HG03045 (cell line): ENCODE data around the gene TAF3.

Experiments used
- ATAC-seq: cut with Tn5 transposase; IDR thresholded peaks from one replicate; pipeline ENCODE4 v1.9.1; 2021; ENCODE audit warnings: mild to moderate bottlenecking, moderate library complexity; ENCODE audit not compliant: unreplicated experiment

TAF3 gene

GRCh38 chr10:8043569-8044306 is 225.4 kb downstream of the TAF3 start:
- no peak for ATAC-seq

DNA sequence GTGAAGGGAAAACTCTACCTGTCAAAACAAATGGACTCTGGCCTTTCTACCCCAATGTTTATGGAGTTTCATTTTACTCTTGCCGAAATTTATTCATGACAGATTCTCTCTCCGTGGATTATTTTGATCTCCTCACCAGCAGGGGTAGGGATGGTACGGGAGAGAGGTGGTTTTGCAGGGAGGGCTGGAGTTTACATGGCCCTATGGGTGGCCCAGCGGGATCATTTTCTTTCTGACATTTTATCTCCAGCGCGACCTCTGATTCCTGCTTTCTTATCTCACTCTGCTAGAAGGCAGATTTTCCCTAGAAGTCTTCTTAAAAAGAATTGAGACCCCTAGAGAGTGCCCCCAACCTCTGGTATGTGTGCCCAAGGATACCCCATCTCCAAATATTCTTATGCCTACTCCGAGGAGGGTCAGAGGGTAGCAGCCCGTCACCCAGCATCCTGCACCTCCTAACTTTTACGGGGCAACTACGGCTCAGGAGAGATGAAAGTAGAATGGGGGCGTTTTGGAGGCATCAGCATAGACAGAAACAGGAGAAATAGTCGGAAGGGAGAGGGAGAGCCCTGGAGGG is 226.1 kb downstream of the TAF3 start:
- no peak for ATAC-seq

- ATAC-seq, result no peak
Observed at GRCh38 chr10:8044908-8045725, 226.8 kb downstream of the TAF3 start.

DNA sequence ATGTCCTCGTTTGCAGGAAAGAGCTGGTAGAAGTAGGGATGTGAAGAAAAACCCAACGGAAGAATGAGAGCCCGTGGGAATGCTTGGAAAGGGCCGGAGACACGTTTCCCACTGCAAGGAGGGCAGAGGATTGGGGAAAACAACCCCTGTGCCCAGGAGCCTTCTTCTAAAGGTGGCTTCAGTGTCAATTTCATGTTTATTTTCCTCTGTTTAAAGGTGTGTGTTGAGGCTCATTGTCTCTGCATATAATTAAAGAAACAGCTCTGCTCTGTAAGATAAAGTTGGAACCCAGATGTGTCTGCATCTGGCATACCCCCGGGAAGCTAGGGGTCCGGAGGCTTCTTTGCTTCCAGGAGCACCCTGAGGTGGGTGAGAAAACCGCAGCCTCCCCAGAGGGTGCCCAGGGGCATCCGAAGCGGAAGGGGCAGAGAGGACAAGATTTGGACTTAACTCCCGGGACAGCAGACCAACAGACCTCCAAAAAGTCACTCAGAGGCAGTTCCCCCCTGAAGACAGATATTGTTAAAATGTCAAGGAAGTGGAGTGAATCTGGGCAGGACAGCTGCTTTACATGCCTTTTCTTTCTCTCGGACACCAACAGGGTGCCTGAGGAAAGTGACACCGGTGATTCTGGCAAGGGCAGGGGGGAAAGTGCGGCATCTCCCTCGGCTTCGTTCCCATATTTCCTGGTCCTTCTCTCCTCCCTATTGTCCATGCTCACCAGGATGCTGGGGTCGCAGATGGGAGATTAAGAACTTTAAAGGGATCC is 227.6 kb downstream of the TAF3 start:
- no peak for ATAC-seq

GRCh38 chr10:8047452-8048280 is 229.4 kb downstream of the TAF3 start:
- no peak for ATAC-seq

- no peak for ATAC-seq
Observed at GRCh38 chr10:8048281-8049008, 230.1 kb downstream of the TAF3 start.

DNA sequence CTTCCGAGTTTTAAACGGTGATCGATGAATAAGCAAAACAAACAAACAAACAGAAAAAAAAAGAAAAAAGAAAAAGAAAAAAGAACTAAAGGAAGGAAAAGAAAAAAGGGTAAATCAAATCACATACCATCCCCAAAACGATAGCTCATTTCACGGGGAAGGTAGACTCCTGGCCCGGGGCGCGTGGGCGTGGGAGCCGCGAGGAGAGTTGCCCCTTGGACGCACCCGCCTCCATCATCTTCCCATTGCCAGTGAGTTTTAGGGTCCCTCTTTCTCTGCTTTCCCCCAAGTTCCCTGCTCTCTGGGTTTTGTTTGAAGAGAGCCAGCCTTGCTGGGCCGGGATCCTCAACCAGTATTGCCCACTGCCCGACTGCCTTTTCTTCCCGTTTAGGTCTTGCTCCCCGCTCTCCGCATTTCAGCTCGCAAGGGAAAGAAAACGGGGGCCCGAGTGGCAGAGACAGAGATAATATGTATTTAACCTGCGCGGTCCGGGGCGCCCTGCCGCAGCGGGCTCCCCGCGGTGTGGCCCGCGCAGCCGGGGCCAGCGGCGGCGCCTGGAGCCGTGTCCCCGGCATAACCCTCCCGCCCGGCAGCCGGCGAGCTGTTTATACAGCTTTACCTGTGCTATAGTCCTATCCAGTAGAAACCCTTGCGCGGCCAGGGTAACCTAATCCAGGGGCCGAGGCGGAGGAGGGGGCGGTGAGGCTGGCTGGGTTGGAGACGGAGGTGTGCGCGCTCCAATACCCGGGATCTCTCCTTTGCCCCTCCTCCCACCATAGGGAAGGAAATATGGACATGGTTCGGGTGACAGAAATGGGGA is 230.9 kb downstream of the TAF3 start:
- no peak for ATAC-seq

DNA sequence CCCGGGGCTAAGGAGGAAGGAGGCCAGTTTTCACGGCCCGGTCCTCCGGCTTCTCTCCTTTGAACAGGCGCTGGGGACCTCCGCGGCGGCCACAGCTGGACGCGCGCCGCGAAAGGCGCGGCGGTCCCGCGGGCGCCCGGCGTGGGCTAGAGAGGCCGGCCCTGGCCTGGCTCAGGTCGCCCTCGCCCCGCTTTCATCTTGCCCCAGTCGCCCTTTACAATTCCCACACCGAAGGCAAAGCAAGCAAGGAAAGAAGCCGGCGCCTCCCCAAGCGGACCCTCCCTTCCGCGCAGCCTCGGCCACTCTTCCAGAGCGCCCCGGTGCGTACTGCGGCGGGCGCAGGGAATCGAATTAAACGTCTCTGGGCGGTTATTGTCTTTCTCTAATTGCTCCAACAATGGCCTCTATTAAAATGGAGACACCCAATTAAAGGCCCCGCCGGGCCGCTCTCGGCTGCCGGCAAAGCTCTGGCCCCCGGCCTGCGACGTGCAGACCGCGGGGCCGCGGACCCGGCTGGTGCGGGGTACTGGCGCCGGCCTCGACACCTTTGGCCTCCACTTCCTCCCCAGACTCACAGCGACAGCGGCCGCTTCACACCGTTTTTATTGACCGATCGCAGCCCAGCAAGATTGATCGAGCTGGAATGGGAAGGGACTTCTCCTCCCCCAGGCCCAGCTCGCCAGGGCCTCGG is 231.7 kb downstream of the TAF3 start:
- ATAC-seq, result no peak

GRCh38 chr10:8050556-8051108 is 232.3 kb downstream of the TAF3 start:
- no peak for ATAC-seq

- ATAC-seq, result no peak
Observed at GRCh38 chr10:8051109-8051821, 233.0 kb downstream of the TAF3 start.

DNA sequence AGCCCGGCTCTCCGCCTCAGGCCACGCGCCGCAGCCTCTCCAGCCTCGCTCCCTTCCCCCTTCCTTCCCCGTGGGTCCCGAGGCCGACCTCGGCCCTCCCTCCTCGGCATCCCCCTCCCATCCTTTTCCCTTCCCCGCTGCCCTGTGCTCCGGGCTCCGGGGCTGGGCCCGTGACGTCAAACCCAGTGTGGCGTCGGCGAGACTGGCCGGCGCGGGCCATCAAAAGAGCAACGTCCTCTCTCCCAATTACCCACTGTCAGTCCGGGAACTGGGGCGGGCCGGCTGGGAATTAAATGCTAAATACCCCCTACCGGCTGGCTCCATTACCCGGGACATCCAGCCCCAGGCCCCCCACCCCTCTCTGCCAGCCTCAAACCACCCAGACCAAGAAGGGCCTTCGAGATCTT is 233.5 kb downstream of the TAF3 start:
- ATAC-seq, result no peak

DNA sequence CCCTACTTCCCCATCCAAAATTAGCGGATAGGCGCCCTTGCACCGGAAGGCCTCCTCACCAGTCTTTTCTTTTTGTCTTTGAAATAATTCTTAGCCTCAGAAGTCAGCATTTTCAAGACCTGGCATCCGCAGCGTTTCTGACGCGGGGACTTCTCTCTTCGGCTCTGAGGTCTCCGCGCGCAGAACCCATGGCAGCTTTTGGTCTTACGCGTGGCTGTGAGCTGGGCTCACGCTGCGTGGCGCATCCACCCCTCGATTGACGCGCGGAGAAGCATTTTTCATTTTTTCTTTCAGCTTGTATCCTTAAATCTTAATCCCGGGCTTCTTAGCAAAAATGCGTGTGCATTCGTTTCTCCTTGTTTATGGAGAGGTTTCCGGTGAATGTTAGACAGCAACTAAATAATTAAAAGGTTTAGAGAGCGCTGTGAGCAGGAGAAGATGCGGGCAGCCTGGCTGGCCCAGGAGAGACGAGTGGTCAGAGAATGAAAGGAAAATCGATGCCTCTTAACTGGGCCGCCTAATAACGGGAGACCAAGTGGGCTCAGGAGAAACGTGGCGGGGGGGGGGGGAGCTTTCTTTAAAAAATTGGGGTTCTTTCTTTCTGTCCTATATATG is 234.1 kb downstream of the TAF3 start:
- no peak for ATAC-seq

- ATAC-seq, result no peak
Observed at GRCh38 chr10:8052956-8053445, 234.7 kb downstream of the TAF3 start.

- peak; percentile 71 for ATAC-seq
Observed at GRCh38 chr10:8053446-8054243, 235.3 kb downstream of the TAF3 start.

DNA sequence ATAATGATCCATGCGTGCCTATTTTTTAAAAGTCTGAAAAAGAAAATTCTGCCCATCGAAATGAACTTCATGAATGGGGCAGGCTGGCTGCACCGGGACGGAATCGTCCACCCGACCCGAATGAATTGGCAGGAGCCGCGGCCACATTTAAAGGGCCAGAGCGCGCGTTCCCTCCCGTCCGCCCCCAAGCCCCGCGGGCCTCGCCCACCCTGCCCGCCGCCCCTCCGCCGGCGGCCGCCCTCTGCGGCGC is 235.9 kb downstream of the TAF3 start:
- peak; percentile 10 for ATAC-seq
